HEK293T (cell line): ENCODE results near the gene NEK10.

Experiments used
- ARNT ChIP-seq: fragments of 450-650 bp; IDR thresholded peaks from 2 replicates; pipeline ENCODE4 v1.6.1; 2017; ENCODE audit warnings: mild to moderate bottlenecking
- BHLHE40 ChIP-seq: fragments of 450-650 bp; IDR thresholded peaks from 2 replicates; pipeline ENCODE4 v1.6.1; 2016; ENCODE audit warnings: mild to moderate bottlenecking, moderate library complexity, borderline replicate concordance
- ELF4 ChIP-seq: fragments of 450-650 bp; IDR thresholded peaks from 2 replicates; pipeline ENCODE4 v1.6.1; 2017; ENCODE audit warnings: antibody characterized with exemption
- FOXA1 ChIP-seq: fragments of 450-650 bp; IDR thresholded peaks from 2 replicates; pipeline ENCODE4 v1.6.1; 2016; ENCODE audit warnings: mild to moderate bottlenecking
- FOXK2 ChIP-seq: fragments of 450-650 bp; IDR thresholded peaks from 2 replicates; pipeline ENCODE4 v1.6.1; 2016; ENCODE audit warnings: mild to moderate bottlenecking
- FOXM1 ChIP-seq: fragments of 450-650 bp; IDR thresholded peaks from 2 replicates; pipeline ENCODE4 v1.6.1; 2017; ENCODE audit warnings: mild to moderate bottlenecking, borderline replicate concordance
- LEF1 ChIP-seq: fragments of 450-650 bp; IDR thresholded peaks from 2 replicates; pipeline ENCODE4 v1.6.1; 2017; ENCODE audit warnings: mild to moderate bottlenecking, borderline replicate concordance
- SP1 ChIP-seq: fragments of 450-650 bp; IDR thresholded peaks from 2 replicates; pipeline ENCODE4 v1.6.1; 2017

GRCh38 chr3:27285668-27286067 lies 83.5 kb downstream of the NEK10 start:
- TF ChIP-seq FOXA1 (no peak), ARNT (no peak), FOXK2 (no peak), SP1 (no peak), BHLHE40 (no peak), FOXM1 (no peak), LEF1 (no peak), ELF4 (no peak)
